T-cell (primary cell): ENCODE measurements around the gene NPFFR2. TPM values are rescaled to one million over a fixed set of nuclear protein-coding genes. Genes with fewer than 3 reads are reported as not detected.

ENCODE experiments used
- ATAC-seq, 4 experiments: fragments of 200-7000 bp in 3 of 4; fragments of 150-1000 bp in 1 of 4; cut with Tn5 transposase; replicated peaks in 1 of 4; 1 replicate in 3 of 4; 2 replicates in 1 of 4; pipeline ENCODE4 v1.10.0; 2021; ENCODE audit warnings: moderate library complexity in 3 of 4, mild to moderate bottlenecking in 2 of 4, moderate number of reproducible peaks in 1 of 4
- CTCF ChIA-PET, 2 donors: fragments of 300-600 bp; sonication (Branson Sonifier 250); formaldehyde crosslinking; loops; one replicate each; lab custom pipeline; 2022; ENCODE audit warnings: antibody characterized with exemption in 2 of 2; lab: Charles Lee
- POLR2A ChIA-PET, 2 donors: fragments of 300-600 bp; sonication (Branson Sonifier 250); formaldehyde crosslinking; loops; one replicate each; lab custom pipeline; 2022; ENCODE audit warnings: antibody characterized with exemption in 2 of 2; lab: Charles Lee
- DNase-seq, 35 experiments: peaks; one replicate each; pipeline versions ENCODE4 v3.0.0 to v3.0.0-alpha.2; 2013 to 2023
- H3K27ac ChIP-seq: one replicate; pipeline ENCODE4 v1.5.1; 2013; ENCODE audit warnings: low read length
- H3K27me3 ChIP-seq, 2 experiments: replicated peaks in 1 of 2; 1 replicate in 1 of 2; 2 replicates in 1 of 2; pipeline versions ENCODE4 v1.6.1 to v1.7.0; 2013; ENCODE audit warnings: low read length in 1 of 2, mixed read lengths in 1 of 2; ENCODE audit not compliant: control insufficient read depth in 2 of 2, insufficient read depth in 2 of 2; ENCODE audit errors: extremely low read depth in 1 of 2
- H3K36me3 ChIP-seq, 2 donors: 1 replicate in 1 of 2; 2 replicates in 1 of 2; pipeline versions ENCODE4 v1.6.1 to v1.7.0; 2013; ENCODE audit warnings: low read length in 1 of 2; ENCODE audit not compliant: control insufficient read depth in 2 of 2, insufficient read depth in 1 of 2; ENCODE audit errors: extremely low read depth in 1 of 2
- H3K4me1 ChIP-seq, 2 experiments: 1 replicate in 1 of 2; 2 replicates in 1 of 2; pipeline versions ENCODE4 v1.6.1 to v1.7.0; 2013; ENCODE audit warnings: low read length in 2 of 2, mixed read lengths in 1 of 2; ENCODE audit not compliant: insufficient read depth in 2 of 2, control insufficient read depth in 1 of 2; ENCODE audit errors: extremely low read depth in 1 of 2
- H3K4me3 ChIP-seq, 2 donors: 1 replicate in 1 of 2; 2 replicates in 1 of 2; pipeline versions ENCODE4 v1.5.1 to v1.7.0; 2013; ENCODE audit warnings: mild to moderate bottlenecking in 2 of 2, low read length in 1 of 2, moderate library complexity in 1 of 2; ENCODE audit not compliant: control insufficient read depth in 1 of 2; ENCODE audit errors: extremely low read depth in 1 of 2
- H3K9me3 ChIP-seq: 2 replicates; pipeline ENCODE4 v1.7.0; 2013
- H3K27ac Mint-ChIP-seq, 2 donors: one replicate each; pipeline ENCODE4 v1.8.0; 2020 to 2021; ENCODE audit warnings: mild to moderate bottlenecking in 2 of 2, mixed read lengths in 2 of 2
- H3K27me3 Mint-ChIP-seq, 2 donors: one replicate each; pipeline ENCODE4 v1.8.0; 2021 to 2022; ENCODE audit warnings: mixed read lengths in 2 of 2
- H3K36me3 Mint-ChIP-seq: one replicate; pipeline ENCODE4 v1.8.0; 2021; ENCODE audit warnings: mixed read lengths
- H3K4me1 Mint-ChIP-seq, 3 donors: one replicate each; pipeline ENCODE4 v1.8.0; 2020 to 2022; ENCODE audit warnings: mixed read lengths in 3 of 3, mild to moderate bottlenecking in 1 of 3
- H3K4me3 Mint-ChIP-seq, 3 donors: one replicate each; pipeline ENCODE4 v1.8.0; 2020 to 2022; ENCODE audit warnings: mild to moderate bottlenecking in 3 of 3, mixed read lengths in 3 of 3, moderate library complexity in 3 of 3
- H3K9me3 Mint-ChIP-seq, 3 donors: one replicate each; pipeline ENCODE4 v1.8.0; 2020 to 2022; ENCODE audit warnings: mixed read lengths in 3 of 3
- WGBS: methylation state at CpG from one replicate; pipeline ENCODE4 v1.1.5; 2013; ENCODE audit warnings: missing lambda C conversion rate; ENCODE audit not compliant: insufficient coverage; 5-methylcytosine and 5-hydroxymethylcytosine counted together
- total RNA-seq, 35 experiments: library from RNA in 6 of 35; stranded (reverse) in 6 of 35; fragments of 120-200 nt in 1 of 35; gene quantifications; one replicate each; pipeline versions ENCODE4 v1.2.1 to v1.2.4 and lab custom pipeline; 2013 to 2026

NPFFR2 gene
- total RNA-seq, 5 donors from 2014 or later (not counting 1 experiment from before 2014, with no cell fraction given): not detected

GRCh38 chr4:72109364-72109763 lies 77.6 kb downstream of the NPFFR2 start:
- Mint-ChIP-seq H3K36me3 (no peaks in the 10 kb centered on the region), H3K27me3 (no peaks in the 10 kb centered on the region), H3K9me3 (peaks cover 0 to 6% (median 2%) of the 10 kb centered on the region in 3 donors), H3K4me1 (no peaks in the 10 kb centered on the region), H3K4me3 (no peak overlapping the region), H3K27ac (no peak overlapping the region)
- no peaks in the 10 kb centered on the region for H3K4me1 ChIP-seq
- H3K4me3 ChIP-seq: no peak overlapping the region
- ChIA-PET CTCF (no interaction called here), POLR2A (no interaction called here)
- H3K27me3 ChIP-seq: no peaks in the 10 kb centered on the region
- no peaks in the 10 kb centered on the region for H3K9me3 ChIP-seq
- H3K27ac ChIP-seq: no peak overlapping the region
- WGBS: no CpG with 5 or more reads among the region's 2 CpGs
- DNase-seq: no peak
- no peaks in the 10 kb centered on the region for H3K36me3 ChIP-seq
- no peak for ATAC-seq

- Histone ChIP-seq H3K9me3 (no peaks in the 10 kb centered on the region), H3K27ac (no peak overlapping the region), H3K4me3 (no peak overlapping the region), H3K4me1 (no peaks in the 10 kb centered on the region), H3K36me3 (no peaks in the 10 kb centered on the region), H3K27me3 (no peaks in the 10 kb centered on the region)
- Mint-ChIP-seq H3K4me1 (no peaks in the 10 kb centered on the region), H3K27me3 (no peaks in the 10 kb centered on the region), H3K9me3 (peaks cover 0 to 6% (median 2%) of the 10 kb centered on the region in 3 donors), H3K4me3 (no peak overlapping the region), H3K27ac (no peak overlapping the region), H3K36me3 (no peaks in the 10 kb centered on the region)
- DNase-seq: no peak
- ChIA-PET POLR2A (interaction anchor here in 1 of 2 donors (0.6 kb wide), 1 partner anchor 193 kb away, joined by 3 read pairs; no protein-coding TSS in a partner anchor), CTCF (no interaction called here)
- WGBS: 75% methylated on average over 2 of the region's 2 CpGs
- no peak for ATAC-seq
Observed at GRCh38 chr4:72109959-72110497, 78.2 kb downstream of the NPFFR2 start.

- Histone ChIP-seq H3K4me3 (no peak overlapping the region), H3K4me1 (no peaks in the 10 kb centered on the region), H3K9me3 (no peaks in the 10 kb centered on the region), H3K36me3 (no peaks in the 10 kb centered on the region), H3K27me3 (no peaks in the 10 kb centered on the region), H3K27ac (no peak overlapping the region)
- peaks cover 0 to 6% (median 2%) of the 10 kb centered on the region in 3 donors for H3K9me3 Mint-ChIP-seq
- ChIA-PET CTCF (no interaction called here), POLR2A (interaction anchor here in 1 of 2 donors (0.6 kb wide), 1 partner anchor 194 kb away, joined by 3 read pairs; no protein-coding TSS in a partner anchor)
- 100% methylated on average over 1 of the region's 1 CpG for WGBS
- H3K4me1 Mint-ChIP-seq: no peaks in the 10 kb centered on the region
- H3K4me3 Mint-ChIP-seq: no peak overlapping the region
- H3K36me3 Mint-ChIP-seq: no peaks in the 10 kb centered on the region
- H3K27me3 Mint-ChIP-seq: no peaks in the 10 kb centered on the region
- H3K27ac Mint-ChIP-seq: no peak overlapping the region
- ATAC-seq (no peak), DNase-seq (no peak)
Observed at GRCh38 chr4:72110886-72111285, 79.1 kb downstream of the NPFFR2 start.

- no peaks in the 10 kb centered on the region for H3K36me3 ChIP-seq
- H3K4me3 ChIP-seq: no peak overlapping the region
- H3K4me1 Mint-ChIP-seq: no peaks in the 10 kb centered on the region
- no peaks in the 10 kb centered on the region for H3K36me3 Mint-ChIP-seq
- H3K9me3 ChIP-seq: no peaks in the 10 kb centered on the region
- no peak overlapping the region for H3K27ac ChIP-seq
- CTCF ChIA-PET: no interaction called here
- H3K27ac Mint-ChIP-seq: no peak overlapping the region
- H3K27me3 Mint-ChIP-seq: no peaks in the 10 kb centered on the region
- H3K27me3 ChIP-seq: no peaks in the 10 kb centered on the region
- DNase-seq: no peak
- no peak for ATAC-seq
- POLR2A ChIA-PET: no interaction called here
- H3K9me3 Mint-ChIP-seq: peaks cover 0 to 6% (median 2%) of the 10 kb centered on the region in 3 donors
- no peak overlapping the region for H3K4me3 Mint-ChIP-seq
- H3K4me1 ChIP-seq: no peaks in the 10 kb centered on the region
Observed at GRCh38 chr4:72111863-72112262, 80.1 kb downstream of the NPFFR2 start.

- H3K27me3 Mint-ChIP-seq: peaks cover 2% of the 10 kb centered on the region in 2 donors
- CTCF ChIA-PET: no interaction called here
- Histone ChIP-seq H3K4me3 (no peak overlapping the region), H3K36me3 (no peaks in the 10 kb centered on the region), H3K27ac (no peak overlapping the region), H3K9me3 (no peaks in the 10 kb centered on the region), H3K27me3 (no peaks in the 10 kb centered on the region), H3K4me1 (no peaks in the 10 kb centered on the region)
- DNase-seq: no peak
- no peaks in the 10 kb centered on the region for H3K36me3 Mint-ChIP-seq
- H3K4me1 Mint-ChIP-seq: no peaks in the 10 kb centered on the region
- 80% methylated on average over 1 of the region's 3 CpGs for WGBS
- no peak overlapping the region for H3K4me3 Mint-ChIP-seq
- peaks cover 0 to 8% (median 2%) of the 10 kb centered on the region in 3 donors for H3K9me3 Mint-ChIP-seq
- POLR2A ChIA-PET: no interaction called here
- ATAC-seq: no peak
- H3K27ac Mint-ChIP-seq: no peak overlapping the region
Observed at GRCh38 chr4:72112514-72113156, 80.8 kb downstream of the NPFFR2 start.

GRCh38 chr4:72118017-72118416 lies 86.2 kb downstream of the NPFFR2 start:
- ChIA-PET POLR2A (no interaction called here), CTCF (no interaction called here)
- H3K4me1 Mint-ChIP-seq: no peaks in the 10 kb centered on the region
- no peaks in the 10 kb centered on the region for H3K36me3 ChIP-seq
- H3K4me3 ChIP-seq: no peak overlapping the region
- no peaks in the 10 kb centered on the region for H3K27me3 ChIP-seq
- no peak overlapping the region for H3K4me3 Mint-ChIP-seq
- WGBS: no CpG with 5 or more reads among the region's 3 CpGs
- no peaks in the 10 kb centered on the region for H3K36me3 Mint-ChIP-seq
- peaks cover 4% of the 10 kb centered on the region in 2 donors for H3K27me3 Mint-ChIP-seq
- H3K27ac Mint-ChIP-seq: no peak overlapping the region
- peaks cover 0 to 5% (median 4%) of the 10 kb centered on the region in 3 donors for H3K9me3 Mint-ChIP-seq
- DNase-seq (no peak), ATAC-seq (no peak)
- no peak overlapping the region for H3K27ac ChIP-seq
- H3K9me3 ChIP-seq: no peaks in the 10 kb centered on the region
- no peaks in the 10 kb centered on the region for H3K4me1 ChIP-seq
